NT2/D1 (cell line): ENCODE results near the gene CHCHD4.

Experiments
- SUZ12 ChIP-seq: IDR thresholded peaks from 2 replicates; pipeline ENCODE4 v1.6.1; 2011; ENCODE audit not compliant: insufficient read length, insufficient read depth; ENCODE audit errors: extremely low read depth
- YY1 ChIP-seq: IDR thresholded peaks from 2 replicates; pipeline ENCODE4 v1.6.1; 2011; ENCODE audit not compliant: insufficient read length, insufficient read depth

- TF ChIP-seq YY1 (no peak), SUZ12 (no peak)
These were observed 13.6 kb upstream of the CHCHD4 start for GRCh38 chr3:14138109-14138877.
